ENCODE results near the gene ADARB2. TPM values are rescaled to one million over a fixed set of nuclear protein-coding genes. Genes with fewer than 3 reads are reported as not detected.

Gene ADARB2
- polyA plus RNA-seq, 10 donors = 0.04 to 0.45 (median 0.28) TPM

GRCh38 chr10:1663226-1663625 is 74.1 kb downstream of the ADARB2 start:
- DNase-seq = no peak

GRCh38 chr10:1662438-1663025 is 74.8 kb downstream of the ADARB2 start:
- DNase-seq = no peak

- no peak for DNase-seq
Observed at GRCh38 chr10:1661859-1662437, 75.4 kb downstream of the ADARB2 start.

GRCh38 chr10:1661416-1661815 is 75.9 kb downstream of the ADARB2 start:
- DNase-seq = no peak

GRCh38 chr10:1660815-1661214 is 76.5 kb downstream of the ADARB2 start:
- no peak for DNase-seq

GRCh38 chr10:1660386-1660785 is 76.9 kb downstream of the ADARB2 start:
- no peak for DNase-seq

GRCh38 chr10:1659221-1659791 is 78.0 kb downstream of the ADARB2 start:
- no peak for DNase-seq

- DNase-seq = no peak
Observed at GRCh38 chr10:1658658-1659057, 78.7 kb downstream of the ADARB2 start.

GRCh38 chr10:1657479-1657878 is 79.8 kb downstream of the ADARB2 start:
- no peak for DNase-seq

GRCh38 chr10:1655367-1655766 is 82.0 kb downstream of the ADARB2 start:
- no peak for DNase-seq

GRCh38 chr10:1654811-1655356 is 82.4 kb downstream of the ADARB2 start:
- DNase-seq = no peak

GRCh38 chr10:1654247-1654646 is 83.1 kb downstream of the ADARB2 start:
- DNase-seq = no peak

GRCh38 chr10:1653321-1653720 is 84.0 kb downstream of the ADARB2 start:
- DNase-seq = no peak

- no peak for DNase-seq
Observed at GRCh38 chr10:1652151-1652550, 85.2 kb downstream of the ADARB2 start.

GRCh38 chr10:1651270-1651966 is 85.9 kb downstream of the ADARB2 start:
- no peak for DNase-seq

GRCh38 chr10:1650542-1651269 is 86.6 kb downstream of the ADARB2 start:
- no peak for DNase-seq

- no peak for DNase-seq
Observed at GRCh38 chr10:1648648-1649047, 88.7 kb downstream of the ADARB2 start.

- no peak for DNase-seq
Observed at GRCh38 chr10:1646332-1646731, 91.0 kb downstream of the ADARB2 start.

GRCh38 chr10:1645896-1646295 is 91.4 kb downstream of the ADARB2 start:
- DNase-seq = no peak

- no peak for DNase-seq
Observed at GRCh38 chr10:1644191-1644711, 93.1 kb downstream of the ADARB2 start.

- DNase-seq = no peak
Observed at GRCh38 chr10:1643908-1644179, 93.5 kb downstream of the ADARB2 start.

Measured in muscle of back (tissue), 11 donors.